GOT3 (cell line): Measurements from ENCODE around the gene TMEM63C.
A peak's percentile ranks its signal among the peaks of the same experiment; 100 is the strongest.
"Not testable (repeated sequence)": the region's sequence is repeated elsewhere in the genome, so short reads cannot be mapped to it uniquely, and the experiment has no call there.

Experiments
- DNase-seq: peaks from one replicate; lab custom pipeline; 2025; ENCODE audit warnings: mixed read lengths; lab: John Stamatoyannopoulos, UW

The TMEM63C gene

GRCh38 chr14:77276295-77276935 lies 94.8 kb downstream of the TMEM63C start:
- DNase-seq: no peak

- DNase-seq: no peak
Observed at GRCh38 chr14:77276959-77277358, 95.4 kb downstream of the TMEM63C start.

GRCh38 chr14:77278461-77279230 lies 97.0 kb downstream of the TMEM63C start:
- no peak for DNase-seq

GRCh38 chr14:77279719-77280118 lies 98.1 kb downstream of the TMEM63C start:
- no peak for DNase-seq

- not testable (repeated sequence) for DNase-seq
Observed at GRCh38 chr14:77280921-77281320, 99.3 kb downstream of the TMEM63C start.

- DNase-seq: no peak
Observed at GRCh38 chr14:77281852-77282410, 100.3 kb downstream of the TMEM63C start.

GRCh38 chr14:77284066-77284465 lies 102.5 kb downstream of the TMEM63C start:
- DNase-seq: no peak

GRCh38 chr14:77284466-77284865 lies 102.9 kb downstream of the TMEM63C start:
- DNase-seq: no peak

GRCh38 chr14:77286576-77286975 lies 105.0 kb downstream of the TMEM63C start:
- DNase-seq: no peak

GRCh38 chr14:77290705-77291104 lies 109.1 kb downstream of the TMEM63C start:
- DNase-seq: no peak

- DNase-seq: no peak
Observed at GRCh38 chr14:77296155-77296554, 114.6 kb downstream of the TMEM63C start.

- no peak for DNase-seq
Observed at GRCh38 chr14:77296906-77297305, 115.3 kb downstream of the TMEM63C start.

GRCh38 chr14:77299771-77300170 lies 118.2 kb downstream of the TMEM63C start:
- DNase-seq: no peak

GRCh38 chr14:77301103-77301502 lies 119.5 kb downstream of the TMEM63C start:
- DNase-seq: peak; percentile 1

- no peak for DNase-seq
Observed at GRCh38 chr14:77302926-77303325, 121.3 kb downstream of the TMEM63C start.

GRCh38 chr14:77303417-77304156 lies 122.0 kb downstream of the TMEM63C start:
- DNase-seq: no peak

GRCh38 chr14:77305696-77306095 lies 124.1 kb downstream of the TMEM63C start:
- DNase-seq: no peak

GRCh38 chr14:77306416-77306815 lies 124.8 kb downstream of the TMEM63C start:
- DNase-seq: no peak

- no peak for DNase-seq
Observed at GRCh38 chr14:77306851-77307496, 125.4 kb downstream of the TMEM63C start.
